BLaER1 treated with 17β-estradiol and CSF1 and Interleukin-3, amounts not matched to agents 10 nM and 100 nM (cell line): Measurements from ENCODE around the gene RANBP1.

ENCODE experiments used
- H3K27ac ChIP-seq, 11 experiments: shearing (Covaris generic); formaldehyde crosslinking; 2 replicates each; pipeline ENCODE4 v1.8.1; 2022
- H3K27me3 ChIP-seq, 11 experiments: shearing (Covaris generic); formaldehyde crosslinking; 2 replicates each; pipeline ENCODE4 v1.8.1; 2022
- H3K36me3 ChIP-seq, 11 experiments: shearing (Covaris generic); formaldehyde crosslinking; 2 replicates each; pipeline ENCODE4 v1.8.1; 2022
- H3K4me1 ChIP-seq, 10 experiments: shearing (Covaris generic); formaldehyde crosslinking; 2 replicates each; pipeline ENCODE4 v1.8.1; 2022
- H3K4me2 ChIP-seq, 11 experiments: shearing (Covaris generic); formaldehyde crosslinking; 2 replicates each; pipeline ENCODE4 v1.8.1; 2022
- H3K4me3 ChIP-seq, 10 experiments: shearing (Covaris generic); formaldehyde crosslinking; 2 replicates each; pipeline ENCODE4 v1.8.1; 2022
- H3K9ac ChIP-seq, 11 experiments: shearing (Covaris generic); formaldehyde crosslinking; 2 replicates each; pipeline ENCODE4 v1.8.1; 2022
- H3K9me3 ChIP-seq, 11 experiments: shearing (Covaris generic); formaldehyde crosslinking; replicated peaks in 1 of 11; 2 replicates each; pipeline ENCODE4 v1.8.1; 2022
- H4K20me1 ChIP-seq, 11 experiments: shearing (Covaris generic); formaldehyde crosslinking; 2 replicates each; pipeline ENCODE4 v1.8.1; 2022
- Cebpa-rat ChIP-seq, 11 experiments: shearing (Covaris generic); IDR thresholded peaks; 2 replicates each; pipeline ENCODE4 v1.8.1; 2022

The RANBP1 gene

DNA sequence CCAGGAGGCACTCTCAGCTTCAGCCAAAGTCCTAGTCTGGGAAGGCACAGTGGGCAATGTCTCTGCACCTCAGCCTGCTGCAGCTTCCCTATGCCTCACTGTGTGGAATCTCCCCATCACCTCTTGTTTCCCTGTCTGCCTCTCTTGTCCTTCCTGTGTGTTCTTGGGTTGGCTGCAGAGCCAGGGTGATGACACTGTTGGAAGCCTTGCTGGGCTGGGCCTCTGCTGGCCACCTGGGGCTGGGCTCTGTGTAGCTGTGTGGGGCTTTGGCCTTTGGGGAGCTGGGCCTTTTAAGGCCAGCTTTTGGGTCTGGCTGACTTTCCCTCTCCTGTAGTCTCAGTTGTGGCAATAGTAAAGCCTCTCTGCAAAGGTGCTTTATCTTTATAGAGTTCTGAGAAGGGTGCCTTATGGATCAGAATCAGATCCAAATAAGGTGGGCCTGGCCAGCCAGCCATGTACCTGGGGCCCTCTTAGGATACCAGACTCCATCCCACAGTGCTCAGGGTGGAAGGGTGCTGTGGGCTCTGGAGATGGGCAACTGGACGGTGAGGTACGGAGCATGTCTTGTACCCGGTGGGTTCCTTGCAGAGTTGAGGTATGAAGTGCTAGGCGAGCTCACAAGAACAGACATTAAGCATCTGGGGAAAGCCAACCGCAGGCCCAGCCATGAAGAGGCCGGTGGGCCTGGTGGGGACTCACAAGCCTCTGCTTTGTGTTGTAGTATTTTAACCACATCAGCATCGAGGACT, 10.3 kb upstream of the RANBP1 start:
- Histone ChIP-seq H3K9ac (peak overlapping the region in 5 of 11 experiments; percentile 0 to 35 (median 23); a peak in 5 of 22 replicates), H3K36me3 (peaks cover 97 to 100% (median 99%) of the 10 kb centered on the region in 11 experiments), H3K4me1 (peaks cover 0 to 12% (median 0%) of the 10 kb centered on the region in 10 experiments; a peak in 3 of 20 replicates), H3K4me2 (no peak overlapping the region), H3K27ac (no peak overlapping the region), H4K20me1 (peaks cover 0 to 100% (median 93%) of the 10 kb centered on the region in 11 experiments; a peak in 21 of 22 replicates), H3K9me3 (no peaks in the 10 kb centered on the region), H3K4me3 (no peak overlapping the region), H3K27me3 (no peaks in the 10 kb centered on the region)
- no peak for TF ChIP-seq Cebpa-rat (IDR thresholded peaks at IDR 0.05)

DNA sequence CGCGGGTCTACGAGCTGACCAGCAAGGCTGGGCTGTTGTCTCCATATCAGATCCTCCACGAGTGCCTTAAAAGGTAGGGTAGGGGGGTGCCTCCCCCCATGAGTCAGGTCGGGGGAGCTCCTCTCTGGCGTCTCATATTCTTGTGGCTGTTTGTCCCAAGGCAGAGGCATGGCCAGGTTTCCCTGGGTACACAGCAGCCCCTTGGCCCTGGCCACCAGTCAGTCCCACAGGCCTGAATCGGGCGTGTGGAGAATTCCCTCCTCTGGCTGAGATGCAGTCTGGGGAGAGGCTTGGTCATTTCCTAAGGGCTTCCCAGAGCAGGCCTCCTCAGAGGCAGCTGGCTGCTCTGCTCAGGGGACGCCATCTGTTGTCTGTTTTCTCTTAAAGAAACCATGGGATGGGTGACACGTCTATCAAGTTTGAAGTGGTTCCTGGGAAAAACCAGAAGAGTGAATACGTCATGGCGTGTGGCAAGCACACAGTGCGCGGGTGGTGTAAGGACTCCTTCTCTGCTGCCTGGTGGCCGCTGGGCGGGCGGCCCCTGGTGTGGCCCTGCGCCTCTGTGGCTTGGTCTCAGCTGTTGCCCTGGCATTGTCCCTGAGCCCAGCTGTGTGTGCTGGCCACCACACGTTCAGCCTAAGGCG, 9.6 kb upstream of the RANBP1 start:
- H3K4me2 ChIP-seq, result no peak overlapping the region
- H3K27me3 ChIP-seq, result no peaks in the 10 kb centered on the region
- no peak overlapping the region for H3K4me3 ChIP-seq
- H4K20me1 ChIP-seq, result peaks cover 0 to 100% (median 98%) of the 10 kb centered on the region in 11 experiments; a peak in 21 of 22 replicates
- H3K9me3 ChIP-seq, result no peaks in the 10 kb centered on the region
- peak overlapping the region in 5 of 11 experiments; percentile 3 to 35 (median 17); a peak in 3 of 22 replicates for H3K9ac ChIP-seq
- no peak overlapping the region for H3K27ac ChIP-seq
- H3K36me3 ChIP-seq, result peaks cover 97 to 100% (median 99%) of the 10 kb centered on the region in 11 experiments
- H3K4me1 ChIP-seq, result peaks cover 0 to 10% (median 4%) of the 10 kb centered on the region in 10 experiments; a peak in 5 of 20 replicates
- TF ChIP-seq Cebpa-rat (IDR thresholded peaks at IDR 0.05), result no peak

DNA sequence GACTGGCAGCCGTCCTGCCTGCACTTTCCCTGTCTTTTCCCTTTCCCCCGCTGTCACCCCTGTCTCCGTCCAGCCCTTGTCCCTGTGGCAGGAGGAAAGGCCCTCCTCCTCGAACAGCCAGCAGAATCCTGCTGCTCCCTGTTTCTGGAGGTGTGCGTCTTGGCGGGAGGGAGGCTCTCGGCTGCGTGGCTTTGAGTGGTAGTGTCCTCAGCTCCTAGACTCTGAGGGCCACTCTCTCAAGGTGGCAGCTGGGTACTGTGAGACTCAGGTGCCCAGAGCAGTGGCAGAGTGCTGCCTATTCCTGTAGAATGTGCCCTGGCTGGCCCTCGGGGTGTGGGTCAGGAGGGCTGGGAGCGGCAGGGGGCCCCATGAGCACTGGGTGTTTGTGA, 9.1 kb upstream of the RANBP1 start:
- Histone ChIP-seq H3K4me2 (no peak overlapping the region), H4K20me1 (peaks cover 0 to 100% (median 98%) of the 10 kb centered on the region in 11 experiments; a peak in 21 of 22 replicates), H3K9me3 (no peaks in the 10 kb centered on the region), H3K4me3 (no peak overlapping the region), H3K4me1 (peaks cover 0 to 12% (median 3%) of the 10 kb centered on the region in 10 experiments; a peak in 11 of 20 replicates), H3K36me3 (peaks cover 94 to 100% (median 98%) of the 10 kb centered on the region in 11 experiments), H3K27me3 (no peaks in the 10 kb centered on the region), H3K27ac (no peak overlapping the region), H3K9ac (peak overlapping the region in 5 of 11 experiments; percentile 1 to 29 (median 14); a peak in 3 of 22 replicates)
- TF ChIP-seq Cebpa-rat (IDR thresholded peaks at IDR 0.05), result no peak

DNA sequence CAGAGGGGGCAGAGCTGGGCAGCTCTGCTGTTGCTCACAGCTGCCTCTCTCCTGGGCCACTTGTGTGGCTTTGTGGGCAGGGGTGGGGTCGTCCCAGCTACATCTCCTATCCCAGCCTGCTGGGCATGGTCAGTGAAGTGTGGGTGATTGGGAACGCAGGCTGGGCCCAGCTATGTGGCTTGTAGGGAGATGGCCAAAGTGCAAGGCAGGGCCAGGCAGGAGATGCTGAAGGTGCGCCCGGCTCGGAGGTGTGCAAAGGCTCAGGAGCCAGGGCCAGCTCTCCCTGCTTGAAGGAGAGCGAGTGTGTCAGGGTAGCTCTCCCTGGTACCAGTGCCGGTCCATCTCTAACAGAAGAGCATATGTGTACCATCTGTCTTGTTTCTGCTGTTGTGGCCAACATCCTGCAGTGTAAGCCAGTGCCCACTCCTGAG, 8.4 kb upstream of the RANBP1 start:
- Histone ChIP-seq H3K4me2 (no peak overlapping the region), H4K20me1 (peaks cover 0 to 100% (median 98%) of the 10 kb centered on the region in 11 experiments; a peak in 21 of 22 replicates), H3K4me3 (no peak overlapping the region), H3K4me1 (peaks cover 0 to 17% (median 7%) of the 10 kb centered on the region in 10 experiments; a peak in 9 of 20 replicates), H3K27me3 (no peaks in the 10 kb centered on the region), H3K36me3 (peaks cover 94 to 100% (median 98%) of the 10 kb centered on the region in 11 experiments), H3K9me3 (no peaks in the 10 kb centered on the region), H3K27ac (no peak overlapping the region), H3K9ac (peak overlapping the region in 3 of 11 experiments; percentile 1 to 22 (median 14); a peak in 1 of 22 replicates)
- TF ChIP-seq Cebpa-rat (IDR thresholded peaks at IDR 0.05), result no peak

DNA sequence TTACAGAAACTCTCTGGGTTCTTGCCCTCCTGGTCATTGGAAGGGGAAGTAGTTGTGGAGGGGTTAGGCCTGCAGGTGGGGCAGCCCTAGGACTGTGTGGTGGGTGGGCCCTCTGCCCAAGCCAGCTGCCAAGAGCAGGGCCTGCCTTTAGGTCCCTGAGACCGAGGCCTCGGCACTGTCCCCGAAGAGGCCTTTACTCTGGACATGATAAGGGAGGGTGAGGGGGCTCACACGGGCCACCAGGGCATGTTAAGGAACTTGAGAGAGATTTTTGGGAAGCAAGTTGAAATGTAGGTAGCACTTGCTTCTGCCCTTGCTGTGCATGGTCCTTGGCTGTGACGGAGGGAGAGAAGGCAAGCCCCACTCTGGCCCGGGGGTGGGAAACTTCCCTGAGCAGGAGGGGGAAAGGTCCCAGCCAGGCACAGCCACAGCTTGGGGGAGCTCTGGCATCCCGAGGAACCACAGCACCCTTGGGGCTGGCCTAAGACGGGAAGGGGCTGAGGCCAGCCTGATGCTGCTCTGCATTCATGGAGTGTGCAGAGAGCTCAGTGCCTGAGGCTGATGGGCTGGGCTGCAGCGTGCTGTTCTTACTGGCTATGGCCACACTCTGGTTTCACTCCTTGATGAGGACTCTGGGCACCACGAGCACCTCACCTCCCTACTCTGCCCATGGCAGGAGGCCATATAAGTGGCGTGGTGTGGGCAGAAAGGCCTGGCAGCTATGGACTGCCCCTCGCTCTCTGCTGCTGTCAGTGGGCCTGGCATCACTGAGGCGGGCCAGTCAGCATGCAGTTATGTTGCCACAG, 7.8 kb upstream of the RANBP1 start:
- H3K9me3 ChIP-seq, result no peaks in the 10 kb centered on the region
- no peak overlapping the region for H3K27ac ChIP-seq
- peaks cover 0 to 17% (median 7%) of the 10 kb centered on the region in 10 experiments; a peak in 9 of 20 replicates for H3K4me1 ChIP-seq
- H3K36me3 ChIP-seq, result peaks cover 94 to 100% (median 98%) of the 10 kb centered on the region in 11 experiments
- H3K9ac ChIP-seq, result peak overlapping the region in 1 of 11 experiments; percentile 22; a peak in 1 of 22 replicates
- no peaks in the 10 kb centered on the region for H3K27me3 ChIP-seq
- no peak overlapping the region for H3K4me2 ChIP-seq
- TF ChIP-seq Cebpa-rat (IDR thresholded peaks at IDR 0.05), result no peak
- H4K20me1 ChIP-seq, result peaks cover 0 to 100% (median 99%) of the 10 kb centered on the region in 11 experiments; a peak in 21 of 22 replicates
- H3K4me3 ChIP-seq, result no peak overlapping the region

DNA sequence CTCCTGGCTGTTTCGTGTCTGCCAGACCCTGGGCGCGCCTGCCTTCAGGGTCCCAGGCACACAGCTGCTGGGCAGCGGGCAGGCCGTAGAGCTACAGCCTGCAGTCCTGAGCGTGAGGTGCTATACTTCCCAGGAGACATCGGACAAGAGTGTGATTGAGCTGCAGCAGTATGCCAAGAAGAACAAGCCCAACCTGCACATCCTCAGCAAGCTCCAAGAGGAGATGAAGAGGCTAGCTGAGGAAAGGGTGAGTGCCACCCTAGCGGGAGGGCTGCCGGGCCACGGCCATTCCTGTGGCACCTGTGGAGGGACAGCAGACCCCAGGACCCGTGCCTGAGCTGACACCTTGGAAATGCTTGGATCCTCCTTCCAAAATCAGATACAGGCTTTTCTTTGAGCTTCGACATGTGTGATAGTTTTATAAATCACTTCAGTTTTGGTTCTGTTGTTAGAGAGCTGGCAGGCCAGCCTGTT, 7.1 kb upstream of the RANBP1 start:
- Histone ChIP-seq H3K4me3 (no peak overlapping the region), H3K27ac (no peak overlapping the region), H3K9me3 (no peaks in the 10 kb centered on the region), H4K20me1 (peaks cover 0 to 100% (median 97%) of the 10 kb centered on the region in 11 experiments; a peak in 21 of 22 replicates), H3K4me2 (no peak overlapping the region), H3K36me3 (peaks cover 94 to 100% (median 98%) of the 10 kb centered on the region in 11 experiments), H3K27me3 (no peaks in the 10 kb centered on the region), H3K9ac (no peak overlapping the region; a peak in 1 of 22 replicates), H3K4me1 (peaks cover 0 to 17% (median 7%) of the 10 kb centered on the region in 10 experiments; a peak in 9 of 20 replicates)
- TF ChIP-seq Cebpa-rat (IDR thresholded peaks at IDR 0.05), result no peak

DNA sequence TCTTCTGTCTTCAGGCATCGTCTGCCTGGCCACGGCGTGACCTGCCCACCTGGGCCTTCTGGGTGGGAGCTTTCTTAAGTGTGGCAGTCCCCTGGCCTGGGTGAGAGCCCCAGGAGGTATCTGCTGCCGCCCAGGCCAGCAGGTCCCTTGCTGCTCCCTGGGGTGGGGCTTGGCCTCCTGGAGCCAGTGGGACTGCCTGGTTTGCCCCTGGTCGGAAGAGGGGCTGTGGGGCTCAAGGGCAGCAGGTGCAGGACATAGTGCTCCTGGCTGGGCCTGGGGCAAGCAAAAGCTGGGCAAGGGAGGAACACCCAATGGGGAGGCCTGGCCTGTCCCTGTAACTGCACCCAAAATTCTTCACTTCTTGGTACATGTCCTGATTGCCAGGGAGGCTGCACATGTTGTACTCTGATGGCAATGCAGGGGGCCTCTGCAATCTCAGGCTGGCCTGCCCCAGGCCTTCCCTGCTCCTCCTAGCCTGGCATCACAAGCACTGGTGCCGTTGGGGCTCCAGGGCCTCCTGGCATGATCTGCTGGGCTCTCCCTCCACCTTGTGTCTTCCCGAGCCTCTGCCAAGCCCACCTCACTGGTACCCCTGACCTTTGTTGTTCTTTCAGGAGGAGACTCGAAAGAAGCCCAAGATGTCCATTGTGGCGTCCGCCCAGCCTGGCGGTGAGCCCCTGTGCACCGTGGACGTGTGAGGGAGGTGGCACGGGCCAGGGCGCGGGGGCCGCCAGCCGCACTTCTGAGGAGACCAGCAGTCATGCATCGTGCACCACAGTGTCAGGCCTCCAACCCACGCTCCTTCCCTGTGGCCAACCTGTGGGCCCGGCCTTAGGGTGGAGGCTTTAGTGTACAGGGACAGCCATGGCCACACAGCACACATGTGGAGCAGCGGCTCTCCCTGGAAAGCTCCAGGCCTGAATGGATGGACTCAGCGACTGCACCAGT, 6.2 kb upstream of the RANBP1 start:
- Histone ChIP-seq H3K4me2 (no peak overlapping the region), H3K4me3 (no peak overlapping the region), H3K27ac (no peak overlapping the region), H3K9me3 (no peaks in the 10 kb centered on the region), H3K4me1 (peaks cover 0 to 17% (median 7%) of the 10 kb centered on the region in 10 experiments; a peak in 10 of 20 replicates), H3K36me3 (peaks cover 95 to 100% (median 99%) of the 10 kb centered on the region in 11 experiments), H4K20me1 (peaks cover 0 to 100% (median 98%) of the 10 kb centered on the region in 11 experiments; a peak in 21 of 22 replicates), H3K9ac (peak overlapping the region in 1 of 11 experiments; percentile 19; a peak in 1 of 22 replicates), H3K27me3 (no peaks in the 10 kb centered on the region)
- TF ChIP-seq Cebpa-rat (IDR thresholded peaks at IDR 0.05), result no peak
